GM12891 (cell line): ENCODE results near the gene ZNF837.

Source experiments
- POLR2A ChIP-seq: IDR thresholded peaks from 2 replicates; pipeline ENCODE4 v1.6.1; 2011; ENCODE audit warnings: low read depth, low read length, control low read depth
- POLR2AphosphoS5 ChIP-seq: IDR thresholded peaks from 2 replicates; pipeline ENCODE4 v1.6.1; 2011; ENCODE audit warnings: low read depth, low read length, control low read depth
- SPI1 ChIP-seq: IDR thresholded peaks from 2 replicates; pipeline ENCODE4 v1.6.1; 2011; ENCODE audit warnings: low read depth, low read length, control low read depth
- TAF1 ChIP-seq: IDR thresholded peaks from 2 replicates; pipeline ENCODE4 v1.6.1; 2011; ENCODE audit warnings: low read depth, low read length, control low read depth

DNA sequence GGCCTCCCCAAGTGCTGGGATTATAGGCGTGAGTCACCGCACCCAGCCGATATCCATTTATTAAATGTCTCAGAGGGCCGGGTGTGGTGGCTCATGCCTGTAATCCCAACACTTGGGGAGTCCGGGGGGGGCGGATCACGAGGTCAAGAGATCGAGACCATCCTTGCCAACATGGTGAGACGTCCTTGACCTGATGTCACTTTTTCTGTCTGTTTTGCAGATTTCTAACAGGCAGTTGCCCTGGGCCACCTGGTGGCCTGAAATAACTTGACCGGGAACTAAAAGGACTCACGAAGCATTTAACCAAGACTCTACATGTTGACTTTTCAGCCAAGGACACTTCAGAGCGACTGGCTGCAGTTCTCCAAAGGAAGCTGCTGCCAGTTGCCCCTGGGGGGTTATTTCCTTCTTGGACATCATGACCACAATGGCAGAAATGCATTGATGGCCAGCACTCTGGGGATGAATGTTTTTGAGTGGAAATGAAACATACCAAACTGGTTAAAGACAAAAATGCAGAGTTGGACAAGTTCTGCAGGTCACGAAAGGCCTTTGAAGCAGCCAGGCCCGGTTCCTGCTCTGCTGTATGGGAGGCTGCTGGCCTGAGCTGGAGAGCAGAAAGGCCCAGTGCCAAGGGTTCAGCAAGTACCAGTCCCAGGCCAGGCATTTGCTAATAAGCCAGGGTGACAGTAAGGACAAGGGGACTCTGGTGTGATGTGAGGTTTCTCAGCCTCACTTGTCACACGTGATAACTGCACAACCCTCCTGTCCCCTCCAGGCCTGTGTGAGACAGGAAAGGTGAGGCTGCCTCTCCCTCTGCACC lies 8.3 kb downstream of the ZNF837 start:
- TF ChIP-seq POLR2A: no peak
- TF ChIP-seq POLR2AphosphoS5: no peak
- TF ChIP-seq TAF1: no peak
- no peak for TF ChIP-seq SPI1
